Osteocyte (in vitro differentiated cells): Measurements from ENCODE around the gene GPD1L. TPM values are rescaled to one million over a fixed set of nuclear protein-coding genes. Genes with fewer than 3 reads are reported as not detected.

Experiments used
- DNase-seq: peaks from one replicate; pipeline ENCODE4 v3.0.0; 2021; ENCODE audit warnings: mixed read lengths; ENCODE audit not compliant: unreplicated experiment; ENCODE audit errors: extremely low spot score
- H3K27ac Mint-ChIP-seq: one replicate; pipeline ENCODE4 v1.8.0; 2021; ENCODE audit warnings: mild to moderate bottlenecking, mixed read lengths; ENCODE audit not compliant: unreplicated experiment
- H3K27me3 Mint-ChIP-seq: one replicate; pipeline ENCODE4 v1.8.0; 2021; ENCODE audit warnings: mixed read lengths; ENCODE audit not compliant: unreplicated experiment
- H3K36me3 Mint-ChIP-seq: one replicate; pipeline ENCODE4 v1.8.0; 2021; ENCODE audit warnings: mixed read lengths; ENCODE audit not compliant: unreplicated experiment
- H3K4me1 Mint-ChIP-seq: one replicate; pipeline ENCODE4 v1.8.0; 2021; ENCODE audit warnings: mixed read lengths; ENCODE audit not compliant: unreplicated experiment
- H3K4me3 Mint-ChIP-seq: one replicate; pipeline ENCODE4 v1.8.0; 2021; ENCODE audit warnings: mild to moderate bottlenecking, moderate library complexity, mixed read lengths; ENCODE audit not compliant: unreplicated experiment
- H3K9me3 Mint-ChIP-seq: one replicate; pipeline ENCODE4 v1.8.0; 2021; ENCODE audit warnings: mixed read lengths; ENCODE audit not compliant: unreplicated experiment
- CTCF ChIP-seq: fragments of 200-600 bp; sonication (generic); IDR thresholded peaks from 2 replicates; pipeline ENCODE4 v1.5.0; 2021; ENCODE audit warnings: antibody characterized with exemption, mild to moderate bottlenecking, moderate library complexity
- total RNA-seq: library from RNA; stranded (reverse); gene quantifications from 2 replicates; pipeline ENCODE4 v1.2.1, GENCODE V29; 2021

GPD1L gene
- total RNA-seq, 1 donor from 2014 or later = 9.1 TPM

- no peak overlapping the region for H3K4me3 Mint-ChIP-seq
- TF ChIP-seq CTCF = no peak
- no peaks in the 10 kb centered on the region for H3K4me1 Mint-ChIP-seq
- H3K9me3 Mint-ChIP-seq = no peaks in the 10 kb centered on the region
- H3K36me3 Mint-ChIP-seq = no peaks in the 10 kb centered on the region
- H3K27me3 Mint-ChIP-seq = no peaks in the 10 kb centered on the region
- H3K27ac Mint-ChIP-seq = no peak overlapping the region
- DNase-seq = no peak
Observed at GRCh38 chr3:32202496-32202895, 96.1 kb downstream of the GPD1L start.

- TF ChIP-seq CTCF = no peak
- Mint-ChIP-seq H3K4me3 (no peak overlapping the region), H3K36me3 (no peaks in the 10 kb centered on the region), H3K27me3 (no peaks in the 10 kb centered on the region), H3K9me3 (no peaks in the 10 kb centered on the region), H3K27ac (no peak overlapping the region), H3K4me1 (no peaks in the 10 kb centered on the region)
- DNase-seq = no peak
Observed at GRCh38 chr3:32203854-32204253, 97.4 kb downstream of the GPD1L start.

GRCh38 chr3:32208447-32208846, 102.0 kb downstream of the GPD1L start:
- Mint-ChIP-seq H3K4me3 (no peak overlapping the region), H3K27me3 (no peaks in the 10 kb centered on the region), H3K4me1 (no peaks in the 10 kb centered on the region), H3K9me3 (no peaks in the 10 kb centered on the region), H3K27ac (no peak overlapping the region), H3K36me3 (no peaks in the 10 kb centered on the region)
- no peak for TF ChIP-seq CTCF
- DNase-seq = no peak

- DNase-seq = no peak
- no peak overlapping the region for H3K4me3 Mint-ChIP-seq
- H3K27ac Mint-ChIP-seq = no peak overlapping the region
- H3K36me3 Mint-ChIP-seq = no peaks in the 10 kb centered on the region
- no peak for TF ChIP-seq CTCF
- no peaks in the 10 kb centered on the region for H3K9me3 Mint-ChIP-seq
- no peaks in the 10 kb centered on the region for H3K27me3 Mint-ChIP-seq
- peaks cover 12% of the 10 kb centered on the region for H3K4me1 Mint-ChIP-seq
Observed at GRCh38 chr3:32215185-32215584, 108.8 kb downstream of the GPD1L start.

GRCh38 chr3:32216172-32216783, 109.9 kb downstream of the GPD1L start:
- Mint-ChIP-seq H3K36me3 (no peaks in the 10 kb centered on the region), H3K4me1 (peaks cover 16% of the 10 kb centered on the region), H3K27me3 (no peaks in the 10 kb centered on the region), H3K27ac (no peak overlapping the region), H3K4me3 (no peak overlapping the region), H3K9me3 (no peaks in the 10 kb centered on the region)
- TF ChIP-seq CTCF = no peak
- no peak for DNase-seq
